ENCODE measurements around the gene HOXA6. TPM values are rescaled to one million over a fixed set of nuclear protein-coding genes. Genes with fewer than 3 reads are reported as not detected.

HOXA6 gene
- total and polyA plus RNA-seq, 2 donors (not counting 3 experiments of a cell fraction or from before 2014, with no cell fraction given): 10.0 to 20.7 TPM

- H2AFZ ChIP-seq (ENCODE audit: low read depth, low read length): no peak overlapping the region
- BruUV-seq (replicated peaks): no TSS peak
- dilution Hi-C loops (cut with MboI; ENCODE audit: extremely low pct_ligation_motif_present, low sequenced_read_pairs) (no loop called here), intact Hi-C loops (cut with micrococcal nuclease) (loop anchor here (5.0 kb wide), 1 partner anchor 1330 kb away; no protein-coding TSS in a partner anchor)
- H3K9me3 ChIP-seq (replicated peaks; ENCODE audit: control insufficient read depth, insufficient read depth, low read length): no peaks in the 10 kb centered on the region
- no peaks in the 10 kb centered on the region for H4K20me1 ChIP-seq (replicated peaks; ENCODE audit: control insufficient read depth, extremely low read depth, insufficient read depth, low read length)
- no peaks in the 10 kb centered on the region for H3K36me3 ChIP-seq (ENCODE audit: control insufficient read depth in 2 of 2, extremely low read depth in 1 of 2, insufficient read depth in 2 of 2, low read length in 2 of 2)
- ChIA-PET POLR2A (interaction anchor here (1.1 to 2.0 kb wide), 2 partner anchors 11 to 18 kb away, joined by 3 to 6 read pairs; no protein-coding TSS in a partner anchor), CTCF (interaction anchor here (0.8 to 6.0 kb wide), 14 partner anchors 8 to 910 kb away, joined by 3 to 49 read pairs (median 4); partner anchors contain the start of genes HOXA10, HOXA13 and HOXA7)
- no peaks in the 10 kb centered on the region for H3K27me3 ChIP-seq (ENCODE audit: control insufficient read depth in 2 of 2, insufficient read depth in 2 of 2, low read length in 2 of 2)
- no peaks in the 10 kb centered on the region for H3K9me1 ChIP-seq (replicated peaks; ENCODE audit: control insufficient read depth, extremely low read depth, insufficient read depth, low read length)
- peaks cover 65% of the 10 kb centered on the region for H3K4me1 ChIP-seq (ENCODE audit: control insufficient read depth, extremely low read depth, insufficient read depth, low read length)
- peak; percentile 89 for FAIRE-seq
- H3K27ac ChIP-seq (ENCODE audit: insufficient read depth, low read depth, low read length): peak overlapping the region; percentile 90
- H3K9ac ChIP-seq (replicated peaks; ENCODE audit: extremely low read depth, insufficient read depth, low read length): peak overlapping the region; percentile 88
- peak overlapping the region; percentile 48 to 84 (median 82) for H3K4me3 ChIP-seq (replicated peaks in 1 of 3; ENCODE audit: insufficient read depth in 1 of 3, low read depth in 1 of 3, low read length in 3 of 3)
- peak overlapping the region; percentile 82 for H3K4me2 ChIP-seq (ENCODE audit: insufficient read depth, low read length)
- DNase-seq (ENCODE audit: low read depth, low spot score): peak; percentile 65
- peaks cover 57% of the 10 kb centered on the region for H3K79me2 ChIP-seq (ENCODE audit: control insufficient read depth, insufficient read depth, low read length)
- no peak for TF ChIP-seq FOS (IDR thresholded peaks at IDR 0.05; ENCODE audit: borderline replicate concordance, insufficient read depth, low read length)
- no peak for TF ChIP-seq POLR2A (IDR thresholded peaks at IDR 0.05; ENCODE audit: low read depth, low read length)
- TF ChIP-seq JUN (IDR thresholded peaks at IDR 0.05; ENCODE audit: borderline replicate concordance, insufficient read depth, insufficient read length, low read depth): no peak
- TF ChIP-seq MAX (IDR thresholded peaks at IDR 0.05; ENCODE audit: insufficient read depth, insufficient read length): no peak
- TF ChIP-seq GATA2 (IDR thresholded peaks at IDR 0.05; ENCODE audit: insufficient read depth, insufficient read length, low read depth, low read length): no peak
- TF ChIP-seq EZH2 (IDR thresholded peaks at IDR 0.05; ENCODE audit: borderline replicate concordance, low read depth, low read length, severe bottlenecking): no peak
- TF ChIP-seq CTCF (IDR thresholded peaks at IDR 0.05; ENCODE audit: extremely low read depth in 1 of 2, insufficient read depth in 1 of 2, low read depth in 1 of 2, low read length in 2 of 2): no peak
- no peak for TF ChIP-seq MYC (IDR thresholded peaks at IDR 0.05; ENCODE audit: low read depth, low read length)
- no peak for TF ChIP-seq POLR2AphosphoS5 (IDR thresholded peaks at IDR 0.05; ENCODE audit: insufficient read depth, low read depth, low read length)
These were observed 39.3 kb upstream of the HOXA6 start for GRCh38 chr7:27186668-27187474.

Measured in endothelial cell of umbilical vein (primary cell).